DND-41 (cell line): Measurements from ENCODE around the gene ADRM1.

Source experiments
- ATAC-seq: fragments of 200-7000 bp; cut with Tn5 transposase; 3 replicates; pipeline ENCODE4 v1.9.1; 2021; ENCODE audit warnings: low read depth; ENCODE audit not compliant: insufficient read depth
- DNase-seq: peaks from one replicate; pipeline ENCODE4 v3.0.0-alpha.2; 2020
- H2AFZ ChIP-seq: 2 replicates; pipeline ENCODE4 v1.6.0; 2012; ENCODE audit warnings: low read depth, low read length
- H3K27ac ChIP-seq: 2 replicates; pipeline ENCODE4 v1.5.1; 2012; ENCODE audit warnings: low read length, inconsistent platforms
- H3K27me3 ChIP-seq: fragments of 200-600 bp; sonication (generic); 2 replicates; pipeline ENCODE4 v1.6.0; 2012; ENCODE audit warnings: low read length, mild to moderate bottlenecking, inconsistent platforms; ENCODE audit not compliant: insufficient read depth, poor library complexity
- H3K36me3 ChIP-seq: 2 replicates; pipeline ENCODE4 v1.5.1; 2012; ENCODE audit warnings: low read length, inconsistent platforms; ENCODE audit not compliant: insufficient read depth
- H3K4me1 ChIP-seq: 2 replicates; pipeline ENCODE4 v1.5.1; 2012; ENCODE audit warnings: mild to moderate bottlenecking, low read length; ENCODE audit not compliant: insufficient read depth
- H3K4me2 ChIP-seq: 2 replicates; pipeline ENCODE4 v1.6.0; 2012; ENCODE audit warnings: mild to moderate bottlenecking, moderate library complexity, low read length, inconsistent platforms; ENCODE audit not compliant: insufficient read depth
- H3K4me3 ChIP-seq, 2 experiments: fragments of 200-600 bp in 1 of 2; shearing (Covaris generic) in 1 of 2; 2 replicates each; pipeline ENCODE4 v1.5.1; 2012 to 2016; ENCODE audit warnings: inconsistent platforms in 2 of 2, low read length in 2 of 2, mild to moderate bottlenecking in 2 of 2, low read depth in 1 of 2, moderate library complexity in 1 of 2
- H3K79me2 ChIP-seq: 2 replicates; pipeline ENCODE4 v1.6.0; 2012; ENCODE audit warnings: low read length, inconsistent platforms; ENCODE audit not compliant: insufficient read depth
- H3K9ac ChIP-seq: 2 replicates; pipeline ENCODE4 v1.6.0; 2012; ENCODE audit warnings: low read depth, mild to moderate bottlenecking, inconsistent platforms, low read length, moderate library complexity
- H3K9me3 ChIP-seq: 2 replicates; pipeline ENCODE4 v1.5.1; 2012; ENCODE audit warnings: low read length, moderate library complexity, mild to moderate bottlenecking, inconsistent platforms; ENCODE audit not compliant: insufficient read depth, severe bottlenecking
- H4K20me1 ChIP-seq: 2 replicates; pipeline ENCODE4 v1.6.0; 2012; ENCODE audit warnings: low read length; ENCODE audit not compliant: insufficient read depth
- CTCF ChIP-seq: IDR thresholded peaks from 2 replicates; pipeline ENCODE4 v1.5.1; 2012; ENCODE audit warnings: borderline replicate concordance, low read length, moderate library complexity, mild to moderate bottlenecking; ENCODE audit not compliant: poor library complexity, severe bottlenecking; ENCODE audit errors: extremely low read depth
- EZH2 ChIP-seq: IDR thresholded peaks from 3 replicates; pipeline ENCODE4 v1.6.1; 2012; ENCODE audit warnings: borderline replicate concordance, low read depth, mild to moderate bottlenecking, moderate library complexity, low read length, inconsistent platforms; ENCODE audit not compliant: severe bottlenecking

Gene ADRM1

GRCh38 chr20:62338294-62338620, 35.5 kb downstream of the ADRM1 start:
- Histone ChIP-seq H3K4me3 (no peak overlapping the region), H3K27ac (no peak overlapping the region), H4K20me1 (peaks cover 19% of the 10 kb centered on the region; the same call in 1 of the 2 replicates), H3K4me1 (no peaks in the 10 kb centered on the region), H3K9me3 (no peaks in the 10 kb centered on the region), H3K79me2 (no peaks in the 10 kb centered on the region), H2AFZ (no peak overlapping the region), H3K36me3 (no peaks in the 10 kb centered on the region), H3K4me2 (no peak overlapping the region), H3K27me3 (peaks cover 22% of the 10 kb centered on the region), H3K9ac (no peak overlapping the region)
- no peak for DNase-seq
- no peak for ATAC-seq
- TF ChIP-seq CTCF, result no peak
- TF ChIP-seq EZH2, result no peak

GRCh38 chr20:62339647-62340062, 36.9 kb downstream of the ADRM1 start:
- no peaks in the 10 kb centered on the region for H3K4me1 ChIP-seq
- no peak for DNase-seq
- TF ChIP-seq CTCF (no peak), EZH2 (no peak)
- H3K4me2 ChIP-seq, result no peak overlapping the region
- peaks cover 22% of the 10 kb centered on the region for H3K27me3 ChIP-seq
- ATAC-seq, result no peak
- H3K9ac ChIP-seq, result no peak overlapping the region
- no peaks in the 10 kb centered on the region for H3K79me2 ChIP-seq
- H2AFZ ChIP-seq, result no peak overlapping the region
- H3K4me3 ChIP-seq, result no peak overlapping the region
- H3K27ac ChIP-seq, result no peak overlapping the region
- H3K9me3 ChIP-seq, result no peaks in the 10 kb centered on the region
- H3K36me3 ChIP-seq, result no peaks in the 10 kb centered on the region
- peaks cover 19% of the 10 kb centered on the region; the same call in 1 of the 2 replicates for H4K20me1 ChIP-seq

GRCh38 chr20:62342910-62343309, 40.1 kb downstream of the ADRM1 start:
- Histone ChIP-seq H2AFZ (no peak overlapping the region), H3K36me3 (no peaks in the 10 kb centered on the region), H3K9me3 (no peaks in the 10 kb centered on the region), H3K27ac (no peak overlapping the region), H3K79me2 (no peaks in the 10 kb centered on the region), H3K4me3 (no peak overlapping the region), H3K9ac (no peak overlapping the region), H4K20me1 (0 out of 2 replicates have a peak, but pooled peaks cover 2% of the 10 kb centered on the region), H3K4me2 (no peak overlapping the region), H3K4me1 (no peaks in the 10 kb centered on the region), H3K27me3 (peaks cover 13% of the 10 kb centered on the region)
- DNase-seq, result no peak
- no peak for ATAC-seq
- TF ChIP-seq EZH2 (no peak), CTCF (no peak)

- ATAC-seq (no peak), DNase-seq (no peak)
- no peaks in the 10 kb centered on the region for H3K4me1 ChIP-seq
- H3K9ac ChIP-seq, result no peak overlapping the region
- peaks cover 8% of the 10 kb centered on the region for H3K27me3 ChIP-seq
- H3K4me2 ChIP-seq, result no peak overlapping the region
- no peak overlapping the region for H2AFZ ChIP-seq
- peaks cover 2% of the 10 kb centered on the region for H3K9me3 ChIP-seq
- no peak overlapping the region for H3K27ac ChIP-seq
- TF ChIP-seq EZH2 (no peak), CTCF (no peak)
- no peaks in the 10 kb centered on the region for H3K36me3 ChIP-seq
- H3K79me2 ChIP-seq, result no peaks in the 10 kb centered on the region
- 0 out of 2 replicates have a peak, but pooled peaks cover 2% of the 10 kb centered on the region for H4K20me1 ChIP-seq
- no peak overlapping the region for H3K4me3 ChIP-seq
Measured at GRCh38 chr20:62344092-62344491, 41.3 kb downstream of the ADRM1 start.
